Spinal cord (tissue), 10 donors: ENCODE measurements around the gene GABRG3. TPM values are rescaled to one million over a fixed set of nuclear protein-coding genes. Genes with fewer than 3 reads are reported as not detected.
"Not testable (repeated sequence)": the region's sequence is repeated elsewhere in the genome, so short reads cannot be mapped to it uniquely, and the experiment has no call there.

Experiments
- DNase-seq, 6 donors: peaks; one replicate each; pipeline versions ENCODE4 v3.0.0 to v3.0.0-alpha.2; 2013 to 2015; ENCODE audit warnings: low spot score in 6 of 6, low read depth in 4 of 6
- H3K27ac ChIP-seq: one replicate; pipeline ENCODE4 v1.5.1; 2013; ENCODE audit warnings: low read depth, low read length, control low read depth
- H3K27me3 ChIP-seq: one replicate; pipeline ENCODE4 v1.6.1; 2013; ENCODE audit warnings: low read length; ENCODE audit not compliant: control insufficient read depth, insufficient read depth
- H3K36me3 ChIP-seq: one replicate; pipeline ENCODE4 v1.6.1; 2013; ENCODE audit warnings: low read length; ENCODE audit not compliant: control insufficient read depth, insufficient read depth
- H3K4me1 ChIP-seq: one replicate; pipeline ENCODE4 v1.6.1; 2013; ENCODE audit warnings: low read length; ENCODE audit not compliant: control insufficient read depth, insufficient read depth
- H3K4me3 ChIP-seq: one replicate; pipeline ENCODE4 v1.5.1; 2013; ENCODE audit warnings: low read depth, low read length, control low read depth
- H3K9me3 ChIP-seq: one replicate; pipeline ENCODE4 v1.6.1; 2013; ENCODE audit warnings: low read length; ENCODE audit not compliant: control insufficient read depth, insufficient read depth
- WGBS: methylation state at CpG from one replicate; pipeline ENCODE4 v1.1.5; 2013; ENCODE audit warnings: missing lambda C conversion rate; ENCODE audit not compliant: insufficient coverage; 5-methylcytosine and 5-hydroxymethylcytosine counted together
- polyA plus RNA-seq, 2 donors: library from polyadenylated mRNA; unstranded; fragments of 120-200 nt; gene quantifications; one replicate each; pipeline ENCODE4 v1.2.1, GENCODE V29; 2013; ENCODE audit not compliant: insufficient read length in 2 of 2
- total RNA-seq, 2 donors: library from RNA; depleted of rRNA in 1 of 2; stranded (reverse); fragments of 120-200 nt in 1 of 2; fragments of >200 nt in 1 of 2; gene quantifications; one replicate each; pipeline versions ENCODE4 v1.2.3 to v1.2.4, GENCODE V29; 2013 to 2014
- donor health status: healthy.

GABRG3 gene
- total and polyA plus RNA-seq, 4 donors, result 5.7 to 23.7 (median 10.4) TPM

DNA sequence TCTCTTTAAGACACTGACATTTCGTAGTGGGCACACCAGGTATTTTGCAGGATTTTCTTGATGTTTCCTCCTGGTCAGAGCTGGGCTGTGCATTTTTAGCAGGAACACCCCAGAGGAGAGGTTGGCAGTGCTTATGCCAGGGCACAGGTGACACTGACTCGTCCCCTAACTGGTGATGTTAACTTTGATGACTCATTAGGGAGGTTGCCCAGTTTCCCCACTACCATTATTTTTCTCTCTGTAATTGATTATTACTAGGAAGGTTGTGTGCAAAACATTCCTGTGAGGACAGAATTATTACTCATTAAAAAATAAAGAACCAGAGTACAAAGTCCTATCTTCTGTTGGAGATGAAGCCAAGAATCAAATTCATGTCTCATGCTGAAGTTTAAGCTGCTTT, 394.5 kb downstream of the GABRG3 start:
- Histone ChIP-seq H3K4me1 (peaks cover 7% of the 10 kb centered on the region), H3K27me3 (no peaks in the 10 kb centered on the region), H3K36me3 (no peaks in the 10 kb centered on the region), H3K27ac (no peak overlapping the region), H3K4me3 (no peak overlapping the region), H3K9me3 (no peaks in the 10 kb centered on the region)
- no peak for DNase-seq
- WGBS, result no CpG with 5 or more reads among the region's 2 CpGs

DNA sequence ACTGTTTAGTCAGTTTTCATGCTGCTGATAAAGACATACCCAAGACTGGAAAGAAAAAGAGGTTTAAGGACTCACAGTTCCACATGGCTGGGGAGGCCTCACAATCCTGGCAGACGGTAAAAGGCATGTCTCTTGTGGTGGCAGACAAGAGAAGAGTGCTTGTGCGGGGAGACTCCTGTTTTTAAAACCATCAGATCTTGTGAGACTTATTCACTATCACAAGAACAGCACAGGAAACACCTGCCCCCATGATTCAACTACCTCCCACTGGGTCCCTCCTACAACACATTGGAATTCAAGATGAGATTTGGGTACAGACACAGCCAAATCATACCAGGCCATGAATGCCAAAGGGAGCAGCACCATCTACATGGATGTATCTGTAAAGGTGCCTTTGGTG, 406.4 kb downstream of the GABRG3 start:
- DNase-seq, H3K4me3 ChIP-seq, H3K27me3 ChIP-seq, H3K36me3 ChIP-seq, H3K27ac ChIP-seq, H3K4me1 ChIP-seq, H3K9me3 ChIP-seq: not testable (repeated sequence)
- WGBS, result no CpG with 5 or more reads among the region's 2 CpGs

DNA sequence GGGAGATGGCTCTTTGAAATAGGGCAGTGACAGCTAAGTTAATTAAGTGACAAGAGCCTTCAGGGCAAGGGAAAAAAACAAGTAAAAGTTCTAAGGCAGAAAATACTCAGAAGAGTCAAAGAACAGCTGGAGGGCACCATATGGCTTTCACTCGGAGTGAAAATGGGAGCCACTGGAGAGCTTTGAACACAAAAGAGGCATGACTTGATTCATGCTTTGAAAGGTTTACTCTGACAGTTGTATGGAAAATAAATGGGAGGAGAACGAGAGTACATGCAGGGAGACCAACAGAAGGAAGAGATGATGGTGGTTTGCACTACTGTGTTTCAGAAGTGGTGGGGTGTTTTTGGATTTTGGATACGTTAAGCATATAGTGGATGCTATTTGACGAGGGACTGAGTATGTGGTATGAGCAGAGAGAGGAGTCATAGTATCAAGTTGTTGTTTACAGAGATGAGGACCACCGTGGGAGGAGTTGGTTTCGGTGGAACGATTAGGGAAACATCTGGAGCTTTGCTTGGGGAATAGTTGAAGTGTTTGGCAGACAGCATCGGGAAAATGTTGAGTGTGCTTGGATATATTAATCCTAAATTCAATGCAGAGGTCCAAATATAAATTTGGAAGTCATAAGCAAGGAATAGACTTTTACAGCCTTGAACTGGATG, 411.5 kb downstream of the GABRG3 start:
- DNase-seq, result peak in 2 of 6 donors; percentile 17 to 72
- no peaks in the 10 kb centered on the region for H3K27me3 ChIP-seq
- no peaks in the 10 kb centered on the region for H3K9me3 ChIP-seq
- H3K4me3 ChIP-seq, result no peak overlapping the region
- H3K4me1 ChIP-seq, result no peaks in the 10 kb centered on the region
- no peaks in the 10 kb centered on the region for H3K36me3 ChIP-seq
- H3K27ac ChIP-seq, result no peak overlapping the region
- 29% methylated on average over 8 of the region's 8 CpGs for WGBS

DNA sequence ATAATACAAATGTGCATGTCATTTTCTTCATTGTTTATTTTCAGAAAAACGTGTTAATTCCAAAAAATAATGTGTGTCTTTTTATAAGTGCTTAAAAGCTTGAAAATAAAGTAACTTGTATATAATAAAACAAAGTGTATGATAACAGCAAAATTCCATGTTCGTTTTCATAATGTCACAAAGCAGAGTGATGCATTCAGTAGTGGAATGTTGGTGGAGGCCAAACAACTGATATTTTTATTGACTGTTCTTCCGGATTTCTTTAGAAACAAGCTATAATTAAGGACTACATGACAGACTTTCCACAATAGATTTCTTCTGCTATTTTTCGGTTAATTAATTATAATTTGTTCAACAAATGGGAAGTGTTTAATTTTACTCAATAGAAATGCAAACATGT, 412.7 kb downstream of the GABRG3 start:
- H3K4me3 ChIP-seq, result no peak overlapping the region
- DNase-seq, result no peak
- no peaks in the 10 kb centered on the region for H3K36me3 ChIP-seq
- no peak overlapping the region for H3K27ac ChIP-seq
- WGBS, result no CpG with 5 or more reads among the region's 4 CpGs
- no peaks in the 10 kb centered on the region for H3K9me3 ChIP-seq
- no peaks in the 10 kb centered on the region for H3K27me3 ChIP-seq
- H3K4me1 ChIP-seq, result no peaks in the 10 kb centered on the region

DNA sequence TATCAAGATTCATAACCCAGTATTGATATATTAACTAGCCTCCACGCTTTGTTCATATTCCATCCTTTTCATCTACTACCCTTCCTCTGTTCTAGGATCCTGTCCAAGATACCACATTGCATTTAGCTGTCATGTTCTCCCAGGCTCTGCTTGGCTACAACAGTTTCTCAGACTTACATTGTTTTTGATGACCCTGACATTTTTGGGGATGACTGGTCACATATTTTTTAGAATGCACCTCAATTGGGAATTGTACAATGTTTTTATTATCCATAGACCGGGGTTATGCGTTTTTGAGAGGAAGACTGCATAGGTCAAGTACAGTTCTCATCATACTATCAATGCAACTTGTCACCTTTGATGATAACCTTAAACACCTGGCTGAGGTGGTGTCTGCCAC, 421.2 kb downstream of the GABRG3 start:
- DNase-seq, result no peak
- Histone ChIP-seq H3K4me3 (no peak overlapping the region), H3K27me3 (no peaks in the 10 kb centered on the region), H3K9me3 (no peaks in the 10 kb centered on the region), H3K4me1 (no peaks in the 10 kb centered on the region), H3K36me3 (no peaks in the 10 kb centered on the region), H3K27ac (no peak overlapping the region)
- 88% methylated on average over 1 of the region's 3 CpGs for WGBS

DNA sequence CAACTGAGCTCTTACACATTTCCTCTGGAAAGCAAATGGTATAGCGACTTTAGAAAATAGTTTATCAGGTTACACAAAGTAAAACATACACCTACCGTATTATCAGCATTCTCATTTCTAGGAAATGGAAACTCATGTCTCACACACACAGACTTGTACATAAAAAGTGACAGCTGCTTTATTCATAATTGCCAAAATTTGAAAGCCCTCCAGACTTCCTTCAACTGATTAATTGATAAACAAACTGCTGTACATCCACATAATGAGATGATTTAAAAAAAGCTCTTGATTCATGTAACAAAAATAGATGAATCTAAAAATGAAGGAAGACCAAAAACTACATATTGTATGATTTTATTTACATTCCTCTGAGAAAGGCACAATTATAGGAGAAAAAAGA, 425.5 kb downstream of the GABRG3 start:
- no peaks in the 10 kb centered on the region for H3K4me1 ChIP-seq
- WGBS, result no CpG with 5 or more reads among the region's 2 CpGs
- H3K27ac ChIP-seq, result no peak overlapping the region
- H3K9me3 ChIP-seq, result no peaks in the 10 kb centered on the region
- DNase-seq, result peak in 1 of 6 donors; percentile 48
- no peaks in the 10 kb centered on the region for H3K27me3 ChIP-seq
- no peak overlapping the region for H3K4me3 ChIP-seq
- H3K36me3 ChIP-seq, result no peaks in the 10 kb centered on the region

DNA sequence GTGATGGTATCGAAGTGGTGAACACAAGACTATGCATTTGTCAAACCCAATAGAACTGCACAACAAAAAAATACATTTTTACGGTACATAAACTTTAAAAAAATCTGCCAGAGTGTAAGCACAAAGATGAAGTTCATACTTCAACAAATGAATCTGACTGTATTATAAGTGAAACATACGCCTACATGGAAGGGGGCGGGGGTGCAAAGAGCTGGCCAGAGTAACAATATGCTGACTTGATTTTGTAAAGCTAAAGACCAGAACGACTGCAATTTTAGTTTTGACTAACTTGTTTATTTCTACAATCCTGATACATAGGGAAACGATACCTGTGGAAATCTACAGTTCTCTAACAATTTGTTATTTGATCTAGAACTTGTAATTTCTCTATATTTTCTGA, 426.0 kb downstream of the GABRG3 start:
- WGBS, result no CpG with 5 or more reads among the region's 6 CpGs
- H3K4me1 ChIP-seq, result no peaks in the 10 kb centered on the region
- H3K4me3 ChIP-seq, result no peak overlapping the region
- H3K36me3 ChIP-seq, result no peaks in the 10 kb centered on the region
- DNase-seq, result no peak
- no peak overlapping the region for H3K27ac ChIP-seq
- H3K9me3 ChIP-seq, result no peaks in the 10 kb centered on the region
- H3K27me3 ChIP-seq, result no peaks in the 10 kb centered on the region

DNA sequence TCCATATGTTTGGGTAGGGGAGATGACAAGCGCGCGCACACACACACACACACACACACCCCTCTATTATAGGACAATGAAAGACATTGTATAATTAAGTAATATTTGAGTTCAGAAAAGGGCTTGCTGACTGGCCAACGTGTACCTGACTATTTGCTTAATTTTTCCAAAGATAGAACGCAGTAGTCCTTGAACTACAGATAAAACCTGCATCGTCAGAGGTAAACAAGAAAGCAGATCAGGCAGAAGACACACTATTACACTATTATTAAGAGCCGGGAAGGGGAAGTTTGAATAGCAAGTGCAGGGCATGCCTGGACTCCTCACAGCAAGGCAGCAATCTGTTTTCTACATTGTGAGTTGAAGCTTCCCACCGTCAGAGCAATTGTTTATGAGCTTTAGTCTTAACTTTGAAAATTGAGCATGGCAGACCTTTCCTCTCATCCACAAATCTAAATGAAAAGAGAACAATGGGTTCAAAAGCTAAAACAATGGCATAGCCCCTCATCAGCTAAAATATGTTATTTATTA, 427.7 kb downstream of the GABRG3 start:
- no peaks in the 10 kb centered on the region for H3K36me3 ChIP-seq
- no peak overlapping the region for H3K27ac ChIP-seq
- H3K4me3 ChIP-seq, result no peak overlapping the region
- DNase-seq, result peak in 1 of 6 donors; percentile 66
- no peaks in the 10 kb centered on the region for H3K27me3 ChIP-seq
- WGBS, result 20% methylated on average over 1 of the region's 8 CpGs
- H3K4me1 ChIP-seq, result no peaks in the 10 kb centered on the region
- H3K9me3 ChIP-seq, result no peaks in the 10 kb centered on the region

DNA sequence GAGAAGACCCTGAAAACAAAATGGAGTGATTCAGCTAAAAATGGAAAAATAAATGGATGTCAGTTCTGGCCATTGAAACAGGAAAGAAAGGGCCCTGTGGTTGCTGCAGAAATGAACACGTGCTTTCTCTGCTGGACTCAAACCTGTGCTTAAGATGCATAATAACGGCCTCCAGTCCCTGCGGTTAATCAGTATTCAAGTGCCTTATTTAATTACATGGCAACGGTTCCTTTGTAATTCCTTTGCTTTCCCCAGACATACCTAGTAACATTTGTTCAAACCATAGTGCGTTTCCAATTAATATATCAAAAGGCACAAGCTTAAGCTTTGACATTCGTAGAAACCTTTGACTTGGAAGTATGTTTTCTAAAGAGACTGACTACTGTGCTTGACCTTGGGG, 428.3 kb downstream of the GABRG3 start:
- no peak overlapping the region for H3K4me3 ChIP-seq
- H3K27ac ChIP-seq, result no peak overlapping the region
- H3K9me3 ChIP-seq, result no peaks in the 10 kb centered on the region
- no peaks in the 10 kb centered on the region for H3K27me3 ChIP-seq
- H3K36me3 ChIP-seq, result no peaks in the 10 kb centered on the region
- no peaks in the 10 kb centered on the region for H3K4me1 ChIP-seq
- peak in 3 of 6 donors; percentile 35 to 89 (median 52) for DNase-seq
- WGBS, result 34% methylated on average over 4 of the region's 6 CpGs

DNA sequence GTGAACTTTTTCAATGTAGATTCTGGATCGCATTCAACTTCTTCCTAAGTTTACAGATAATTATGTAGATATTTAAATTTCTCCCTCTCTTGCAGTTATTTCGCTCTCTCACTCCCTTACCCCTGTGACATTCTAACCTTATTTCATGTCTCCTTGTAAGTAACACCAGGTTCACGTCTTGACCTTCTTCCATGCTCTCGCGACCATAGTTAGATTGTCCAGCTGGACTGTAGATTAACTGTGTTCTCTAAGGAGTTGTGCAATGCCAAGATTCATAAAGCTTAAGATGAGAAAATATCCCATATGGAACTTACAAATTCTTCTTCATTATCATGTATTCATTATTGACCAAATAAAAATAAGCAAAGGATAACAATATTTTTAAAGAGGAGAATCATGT, 430.5 kb downstream of the GABRG3 start:
- WGBS, result no CpG with 5 or more reads among the region's 5 CpGs
- Histone ChIP-seq H3K36me3 (no peaks in the 10 kb centered on the region), H3K27me3 (no peaks in the 10 kb centered on the region), H3K4me1 (no peaks in the 10 kb centered on the region), H3K9me3 (no peaks in the 10 kb centered on the region), H3K4me3 (no peak overlapping the region), H3K27ac (no peak overlapping the region)
- no peak for DNase-seq
